Transverse colon (tissue), 4 donors: ENCODE data around the gene CCDC82.

Experiments used
- POLR2A ChIP-seq: fragments of 450-650 bp; IDR thresholded peaks from one replicate; pipeline ENCODE4 v1.6.1; 2016; ENCODE audit warnings: antibody characterized with exemption, mild to moderate bottlenecking, moderate library complexity
- POLR2AphosphoS5 ChIP-seq, 3 donors: sonication (generic); formaldehyde crosslinking; IDR thresholded peaks; one replicate each; pipeline ENCODE4 v1.6.1; 2016; ENCODE audit warnings: antibody characterized with exemption in 3 of 3
- TF ChIP-seq, protein P1 (sequence below), 5 experiments: fragments of 200-600 bp in 3 of 5; fragments of 450-650 bp in 2 of 5; sonication (generic) in 3 of 5; IDR thresholded peaks; 1 replicate in 2 of 5; 2 replicates in 3 of 5; pipeline ENCODE4 v1.5.1; 2016 to 2017; ENCODE audit warnings: antibody characterized with exemption in 5 of 5, inconsistent platforms in 3 of 5, mild to moderate bottlenecking in 2 of 5, moderate library complexity in 1 of 5

DNA sequence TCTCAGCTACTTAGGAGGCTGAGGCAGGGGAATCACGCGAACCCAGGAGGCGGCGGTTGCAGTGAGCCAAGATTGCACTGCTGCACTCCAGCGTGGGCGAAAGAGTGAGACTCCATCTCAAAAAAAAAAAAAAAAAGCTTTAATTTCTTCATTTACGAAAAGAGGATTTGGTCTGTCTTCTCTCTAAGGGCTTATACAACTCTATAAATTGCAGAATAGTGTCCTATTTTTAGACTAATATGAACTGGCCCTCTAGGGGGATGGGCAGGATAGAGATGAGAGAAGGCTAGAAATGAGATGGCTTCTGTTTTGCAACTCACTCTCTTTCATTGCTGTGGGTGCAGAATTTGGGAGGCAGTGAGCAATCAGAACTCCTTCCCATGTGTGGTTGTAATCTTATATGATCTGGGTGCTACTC lies 58.0 kb downstream of the CCDC82 start:
- TF ChIP-seq POLR2AphosphoS5 (IDR thresholded peaks at IDR 0.05) (no peak), POLR2A (no peak)
- TF ChIP-seq, protein P1, sequence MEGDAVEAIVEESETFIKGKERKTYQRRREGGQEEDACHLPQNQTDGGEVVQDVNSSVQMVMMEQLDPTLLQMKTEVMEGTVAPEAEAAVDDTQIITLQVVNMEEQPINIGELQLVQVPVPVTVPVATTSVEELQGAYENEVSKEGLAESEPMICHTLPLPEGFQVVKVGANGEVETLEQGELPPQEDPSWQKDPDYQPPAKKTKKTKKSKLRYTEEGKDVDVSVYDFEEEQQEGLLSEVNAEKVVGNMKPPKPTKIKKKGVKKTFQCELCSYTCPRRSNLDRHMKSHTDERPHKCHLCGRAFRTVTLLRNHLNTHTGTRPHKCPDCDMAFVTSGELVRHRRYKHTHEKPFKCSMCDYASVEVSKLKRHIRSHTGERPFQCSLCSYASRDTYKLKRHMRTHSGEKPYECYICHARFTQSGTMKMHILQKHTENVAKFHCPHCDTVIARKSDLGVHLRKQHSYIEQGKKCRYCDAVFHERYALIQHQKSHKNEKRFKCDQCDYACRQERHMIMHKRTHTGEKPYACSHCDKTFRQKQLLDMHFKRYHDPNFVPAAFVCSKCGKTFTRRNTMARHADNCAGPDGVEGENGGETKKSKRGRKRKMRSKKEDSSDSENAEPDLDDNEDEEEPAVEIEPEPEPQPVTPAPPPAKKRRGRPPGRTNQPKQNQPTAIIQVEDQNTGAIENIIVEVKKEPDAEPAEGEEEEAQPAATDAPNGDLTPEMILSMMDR (IDR thresholded peaks at IDR 0.05), result no peak
